HEK293 (cell line): ENCODE results near the gene UBASH3B.

Experiments
- CTCF ChIA-PET: fragments of 350-600 bp; formaldehyde crosslinking; extraction: SDS; loops from one replicate; lab custom pipeline; 2021; ENCODE audit warnings: antibody characterized with exemption; lab: Yijun Ruan, JAX
- POLR2A ChIA-PET: fragments of 300-600 bp; formaldehyde crosslinking; extraction: SDS; loops from one replicate; lab custom pipeline; 2020; ENCODE audit warnings: antibody characterized with exemption, inconsistent platforms; lab: Yijun Ruan, JAX
- H3K27ac ChIP-seq: fragments of 200-500 bp; sonication (Bioruptor generic); 2 replicates; pipeline ENCODE4 v1.5.1; 2014; ENCODE audit warnings: low read depth, low read length, control low read depth, inconsistent platforms; ENCODE audit errors: extremely low read depth
- H3K36me3 ChIP-seq, 2 experiments: fragments of 200-500 bp in 1 of 2; sonication (Bioruptor generic) in 1 of 2; 1 replicate in 1 of 2; 2 replicates in 1 of 2; pipeline ENCODE4 v1.5.1; 2014 to 2017; ENCODE audit warnings: inconsistent platforms in 2 of 2, low read length in 2 of 2; ENCODE audit not compliant: control insufficient read depth in 2 of 2, insufficient read depth in 1 of 2
- H3K4me1 ChIP-seq: fragments of 200-500 bp; sonication (Bioruptor generic); 2 replicates; pipeline ENCODE4 v1.5.1; 2014; ENCODE audit warnings: mild to moderate bottlenecking, low read length, inconsistent platforms; ENCODE audit not compliant: control insufficient read depth, insufficient read depth
- H3K4me3 ChIP-seq: 2 replicates; pipeline ENCODE4 v1.5.1; 2011; ENCODE audit warnings: low read depth, mild to moderate bottlenecking, control low read depth, low read length, moderate library complexity
- H3K9me3 ChIP-seq: fragments of 200-500 bp; sonication (Bioruptor generic); 2 replicates; pipeline ENCODE4 v1.5.1; 2014; ENCODE audit warnings: low read depth, low read length, inconsistent platforms; ENCODE audit not compliant: control insufficient read depth, insufficient read depth
- GLIS1 ChIP-seq: fragments of 450-650 bp; formaldehyde crosslinking; IDR thresholded peaks from 2 replicates; pipeline ENCODE4 v1.5.1; 2016; ENCODE audit warnings: missing biosample characterization, missing genetic modification characterization
- HIC1 ChIP-seq: fragments of 450-650 bp; formaldehyde crosslinking; IDR thresholded peaks from 2 replicates; pipeline ENCODE4 v1.5.1; 2016; ENCODE audit warnings: missing biosample characterization, missing genetic modification characterization
- PRDM6 ChIP-seq: fragments of 450-650 bp; formaldehyde crosslinking; IDR thresholded peaks from 2 replicates; pipeline ENCODE4 v1.5.1; 2017; ENCODE audit warnings: missing biosample characterization, missing genetic modification characterization
- REPIN1 ChIP-seq: fragments of 450-650 bp; formaldehyde crosslinking; IDR thresholded peaks from 2 replicates; pipeline ENCODE4 v1.5.1; 2017; ENCODE audit warnings: missing biosample characterization, missing genetic modification characterization, low read depth
- YY1 ChIP-seq: fragments of 450-650 bp; formaldehyde crosslinking; IDR thresholded peaks from 2 replicates; pipeline ENCODE4 v1.5.1; 2018; ENCODE audit warnings: missing biosample characterization, missing genetic modification characterization
- ZBTB26 ChIP-seq: fragments of 450-650 bp; formaldehyde crosslinking; optimal IDR thresholded peaks from 2 replicates; pipeline ENCODE3; 2016; ENCODE audit warnings: missing biosample characterization, mild to moderate bottlenecking, missing genetic modification characterization
- ZNF140 ChIP-seq: fragments of 450-650 bp; formaldehyde crosslinking; IDR thresholded peaks from 2 replicates; pipeline ENCODE4 v1.5.1; 2016; ENCODE audit warnings: missing biosample characterization, missing genetic modification characterization
- ZNF174 ChIP-seq: fragments of 450-650 bp; formaldehyde crosslinking; IDR thresholded peaks from 2 replicates; pipeline ENCODE4 v1.5.0; 2017; ENCODE audit warnings: missing biosample characterization, mild to moderate bottlenecking, missing genetic modification characterization
- ZNF18 ChIP-seq: fragments of 450-650 bp; formaldehyde crosslinking; IDR thresholded peaks from 2 replicates; pipeline ENCODE4 v1.5.1; 2016; ENCODE audit warnings: missing biosample characterization, missing genetic modification characterization
- ZNF184 ChIP-seq: fragments of 450-650 bp; IDR thresholded peaks from 2 replicates; pipeline ENCODE4 v1.5.1; 2018; ENCODE audit warnings: missing biosample characterization, mild to moderate bottlenecking, missing genetic modification characterization
- ZNF362 ChIP-seq: fragments of 450-650 bp; formaldehyde crosslinking; IDR thresholded peaks from 2 replicates; pipeline ENCODE4 v1.5.1; 2016; ENCODE audit warnings: missing biosample characterization, missing genetic modification characterization
- ZNF404 ChIP-seq: fragments of 450-650 bp; formaldehyde crosslinking; IDR thresholded peaks from 2 replicates; pipeline ENCODE4 v1.5.1; 2017; ENCODE audit warnings: missing biosample characterization, missing genetic modification characterization
- ZNF596 ChIP-seq: fragments of 450-650 bp; IDR thresholded peaks from 2 replicates; pipeline ENCODE4 v1.5.0; 2018; ENCODE audit warnings: missing biosample characterization, mild to moderate bottlenecking, missing genetic modification characterization, moderate library complexity
- TF ChIP-seq, protein P1 (sequence below): fragments of 450-650 bp; formaldehyde crosslinking; IDR thresholded peaks from 2 replicates; pipeline ENCODE4 v1.5.1; 2016; ENCODE audit warnings: missing biosample characterization, missing genetic modification characterization

The UBASH3B gene

DNA sequence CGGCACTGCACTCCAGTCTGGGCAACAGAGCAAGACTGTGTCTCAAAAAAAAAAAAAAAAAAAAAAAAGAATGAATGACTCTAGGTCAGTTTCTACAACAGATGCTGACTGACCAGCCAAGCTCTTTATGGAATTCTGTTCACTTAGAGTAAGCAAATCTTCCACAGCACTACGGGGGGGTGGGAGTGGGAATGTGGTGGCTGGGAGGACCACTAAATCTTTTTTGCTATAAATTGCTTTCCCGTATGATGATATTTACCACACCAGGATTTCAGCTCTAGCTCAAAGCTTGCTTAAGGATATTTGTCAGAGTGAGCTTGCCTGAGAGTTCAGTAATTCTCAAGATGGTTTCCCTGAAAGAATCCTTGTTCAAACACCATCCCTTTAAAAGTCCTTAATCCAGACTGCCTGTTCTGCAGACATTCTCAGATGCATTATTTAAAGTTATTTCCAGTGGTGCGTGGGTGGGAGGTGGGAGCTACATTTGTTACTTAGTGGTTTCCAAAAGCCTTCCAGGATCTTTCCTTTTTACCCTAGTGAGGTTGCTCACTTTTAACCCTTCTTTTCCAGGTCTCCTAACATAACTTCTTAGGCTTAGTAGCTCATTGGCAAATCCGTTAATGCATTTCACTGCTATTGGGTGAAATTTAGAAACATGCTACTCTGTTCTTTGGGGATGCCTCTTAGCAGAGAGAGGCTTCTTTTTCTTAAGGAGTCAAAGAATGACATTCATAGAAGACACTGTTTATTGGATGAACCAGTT is 65.9 kb downstream of the UBASH3B start (continued):
- TF ChIP-seq ZBTB26 (tag by site-specific recombination) = no peak

GRCh38 chr11:122721964-122722266 is 66.4 kb downstream of the UBASH3B start:
- no peaks in the 10 kb centered on the region for H3K9me3 ChIP-seq
- H3K27ac ChIP-seq = no peak overlapping the region
- H3K4me3 ChIP-seq = no peak overlapping the region
- ChIA-PET POLR2A (no interaction called here), CTCF (interaction anchor here (1.0 to 1.4 kb wide), 2 partner anchors 59 to 132 kb away, joined by 3 to 4 read pairs; no protein-coding TSS in a partner anchor)
- H3K36me3 ChIP-seq = no peaks in the 10 kb centered on the region
- TF ChIP-seq, protein P1, sequence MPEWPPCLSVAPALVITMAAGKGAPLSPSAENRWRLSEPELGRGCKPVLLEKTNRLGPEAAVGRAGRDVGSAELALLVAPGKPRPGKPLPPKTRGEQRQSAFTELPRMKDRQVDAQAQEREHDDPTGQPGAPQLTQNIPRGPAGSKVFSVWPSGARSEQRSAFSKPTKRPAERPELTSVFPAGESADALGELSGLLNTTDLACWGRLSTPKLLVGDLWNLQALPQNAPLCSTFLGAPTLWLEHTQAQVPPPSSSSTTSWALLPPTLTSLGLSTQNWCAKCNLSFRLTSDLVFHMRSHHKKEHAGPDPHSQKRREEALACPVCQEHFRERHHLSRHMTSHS (tag by site-specific recombination) = no peak
- TF ChIP-seq ZNF362 (tag by site-specific recombination) (no peak), ZNF140 (tag by site-specific recombination) (no peak), ZNF596 (tag by site-specific recombination) (no peak), GLIS1 (tag by site-specific recombination) (no peak), ZNF18 (tag by site-specific recombination) (no peak), ZNF184 (tag by site-specific recombination) (no peak), HIC1 (tag by site-specific recombination) (no peak), ZNF174 (tag by site-specific recombination) (no peak)
- H3K4me1 ChIP-seq = 0 out of 2 replicates have a peak, but pooled peaks cover 3% of the 10 kb centered on the region

GRCh38 chr11:122723106-122723505 is 67.6 kb downstream of the UBASH3B start:
- 0 out of 2 replicates have a peak, but pooled peaks cover 3% of the 10 kb centered on the region for H3K4me1 ChIP-seq
- ChIA-PET POLR2A (no interaction called here), CTCF (interaction anchor here (0.6 kb wide), 1 partner anchor 49 kb away, joined by 3 read pairs; no protein-coding TSS in a partner anchor)
- no peaks in the 10 kb centered on the region for H3K36me3 ChIP-seq
- H3K4me3 ChIP-seq = no peak overlapping the region
- TF ChIP-seq REPIN1 (tag by site-specific recombination) = no peak
- TF ChIP-seq YY1 (tag by site-specific recombination) = no peak
- TF ChIP-seq ZNF404 (tag by site-specific recombination) = no peak
- TF ChIP-seq PRDM6 (tag by site-specific recombination) = no peak
- no peaks in the 10 kb centered on the region for H3K9me3 ChIP-seq
- H3K27ac ChIP-seq = no peak overlapping the region
